AG04449 (cell line): ENCODE measurements around the gene HECTD1.

ENCODE experiments used
- CTCF ChIA-PET: fragments of 350-600 bp; formaldehyde crosslinking; extraction: SDS; loops from one replicate; lab custom pipeline; 2021; ENCODE audit warnings: antibody characterized with exemption; lab: Yijun Ruan, JAX
- POLR2A ChIA-PET: fragments of 400-600, 350-600 bp; formaldehyde crosslinking; extraction: SDS; loops from one replicate; lab custom pipeline; 2020; ENCODE audit warnings: antibody characterized with exemption, inconsistent platforms; lab: Yijun Ruan, JAX
- DNase-seq: peaks from one replicate; pipeline ENCODE4 v3.0.0-alpha.2; 2010; ENCODE audit warnings: low read depth, low spot score
- H3K4me3 ChIP-seq: 2 replicates; pipeline ENCODE4 v1.5.1; 2011; ENCODE audit warnings: low read depth, mild to moderate bottlenecking, control low read depth, low read length
- CTCF ChIP-seq: IDR thresholded peaks from one replicate; pipeline ENCODE4 v1.5.1; 2011; ENCODE audit warnings: mild to moderate bottlenecking, moderate library complexity, low read length, control low read depth, inconsistent platforms; ENCODE audit not compliant: insufficient read depth; ENCODE audit errors: missing control alignments

The HECTD1 gene

GRCh38 chr14:31219169-31219568 lies 11.6 kb upstream of the HECTD1 start:
- no peak overlapping the region for H3K4me3 ChIP-seq
- no peak for TF ChIP-seq CTCF
- ChIA-PET POLR2A (interaction anchor here (1.2 kb wide), 1 partner anchor 11 kb away, joined by 4 read pairs; the partner anchor contains the start of gene HECTD1), CTCF (interaction anchor here (2.8 to 3.7 kb wide), 2 partner anchors 11 kb away, joined by 7 to 31 read pairs; partner anchors contain the start of gene HECTD1)
- DNase-seq, result no peak

- ChIA-PET CTCF (interaction anchor here (0.6 to 3.7 kb wide), 2 partner anchors 9 to 50 kb away, joined by 3 to 31 read pairs; partner anchors contain the start of gene HECTD1), POLR2A (interaction anchor here (0.6 kb wide), 1 partner anchor 1167 kb away, joined by 3 read pairs; no protein-coding TSS in a partner anchor)
- no peak overlapping the region for H3K4me3 ChIP-seq
- no peak for DNase-seq
- TF ChIP-seq CTCF, result no peak
Measured at GRCh38 chr14:31216359-31216758, 8.8 kb upstream of the HECTD1 start.

GRCh38 chr14:31212893-31213292 lies 5.3 kb upstream of the HECTD1 start:
- TF ChIP-seq CTCF, result no peak
- H3K4me3 ChIP-seq, result no peak overlapping the region
- POLR2A ChIA-PET, result no interaction called here
- DNase-seq, result no peak
- CTCF ChIA-PET, result no interaction called here

- ChIA-PET POLR2A (no interaction called here), CTCF (interaction anchor here (1.0 to 4.7 kb wide), 9 partner anchors 8 to 107 kb away, joined by 3 to 43 read pairs (median 15); no protein-coding TSS in a partner anchor)
- no peak overlapping the region for H3K4me3 ChIP-seq
- no peak for DNase-seq
- TF ChIP-seq CTCF, result no peak
Measured at GRCh38 chr14:31209605-31210004, 2.0 kb upstream of the HECTD1 start.

GRCh38 chr14:31208546-31209424 lies 1.2 kb upstream of the HECTD1 start:
- POLR2A ChIA-PET, result interaction anchor here (1.0 to 2.2 kb wide), 2 partner anchors 8 to 55 kb away, joined by 3 to 9 read pairs; no protein-coding TSS in a partner anchor
- CTCF ChIA-PET, result interaction anchor here (0.8 to 4.7 kb wide), 26 partner anchors 9 to 150 kb away, joined by 3 to 43 read pairs (median 4); no protein-coding TSS in a partner anchor
- no peak for TF ChIP-seq CTCF
- no peak for DNase-seq
- peak overlapping the region; percentile 71 for H3K4me3 ChIP-seq
